Ishikawa (cell line): ENCODE measurements around the gene ABCC1.

ENCODE experiments used
- CEBPB ChIP-seq: IDR thresholded peaks from 2 replicates; pipeline ENCODE4 v1.6.1; 2012
- CREB1 ChIP-seq: IDR thresholded peaks from 2 replicates; pipeline ENCODE4 v1.6.1; 2012; ENCODE audit warnings: low read depth
- EGR1 ChIP-seq: IDR thresholded peaks from 2 replicates; pipeline ENCODE4 v1.6.1; 2012
- EP300 ChIP-seq: IDR thresholded peaks from 2 replicates; pipeline ENCODE4 v1.6.1; 2012; ENCODE audit warnings: borderline replicate concordance
- FOXM1 ChIP-seq: IDR thresholded peaks from 2 replicates; pipeline ENCODE4 v1.6.1; 2012; ENCODE audit warnings: low read depth, borderline replicate concordance
- MAX ChIP-seq: IDR thresholded peaks from 2 replicates; pipeline ENCODE4 v1.6.1; 2012
- NFIC ChIP-seq: IDR thresholded peaks from 2 replicates; pipeline ENCODE4 v1.6.1; 2012
- RAD21 ChIP-seq: IDR thresholded peaks from 2 replicates; pipeline ENCODE4 v1.6.1; 2012; ENCODE audit warnings: low read depth
- TAF1 ChIP-seq: IDR thresholded peaks from 2 replicates; pipeline ENCODE4 v1.6.1; 2012; ENCODE audit warnings: low read depth, mild to moderate bottlenecking
- TCF12 ChIP-seq: IDR thresholded peaks from 2 replicates; pipeline ENCODE4 v1.6.1; 2012; ENCODE audit warnings: low read depth
- TEAD4 ChIP-seq: IDR thresholded peaks from 2 replicates; pipeline ENCODE4 v1.6.1; 2012
- USF1 ChIP-seq: IDR thresholded peaks from 2 replicates; pipeline ENCODE4 v1.6.1; 2012
- YY1 ChIP-seq: IDR thresholded peaks from 2 replicates; pipeline ENCODE4 v1.6.1; 2012; ENCODE audit warnings: low read depth
- ZBTB7A ChIP-seq: IDR thresholded peaks from 2 replicates; pipeline ENCODE4 v1.6.1; 2012; ENCODE audit warnings: low read depth
- TF ChIP-seq, protein P1 (sequence below): IDR thresholded peaks from 2 replicates; pipeline ENCODE4 v1.6.1; 2012; ENCODE audit warnings: low read depth, mild to moderate bottlenecking

ABCC1 gene

DNA sequence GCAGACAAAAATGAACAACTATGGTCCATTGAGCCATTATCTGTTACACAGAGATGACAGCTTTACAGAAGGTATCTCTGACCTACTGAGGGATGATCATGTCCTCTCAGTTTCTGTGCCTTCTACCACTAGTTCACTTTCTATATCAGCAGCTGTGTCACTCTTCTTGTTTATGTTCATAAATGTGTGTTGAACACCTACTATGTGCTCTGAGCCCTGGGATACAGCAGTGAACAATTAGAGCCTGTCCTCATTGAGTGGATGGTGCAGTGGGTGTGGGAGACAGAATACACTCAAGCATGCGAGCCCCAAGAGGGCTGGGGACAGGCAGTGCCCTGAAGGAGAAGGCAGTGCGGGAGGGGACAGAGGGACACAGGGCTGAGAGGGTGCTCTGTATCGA, 181.8 kb downstream of the ABCC1 start:
- no peak for TF ChIP-seq MAX
- TF ChIP-seq EP300, result no peak
- TF ChIP-seq ZBTB7A, result no peak
- TF ChIP-seq, protein P1, sequence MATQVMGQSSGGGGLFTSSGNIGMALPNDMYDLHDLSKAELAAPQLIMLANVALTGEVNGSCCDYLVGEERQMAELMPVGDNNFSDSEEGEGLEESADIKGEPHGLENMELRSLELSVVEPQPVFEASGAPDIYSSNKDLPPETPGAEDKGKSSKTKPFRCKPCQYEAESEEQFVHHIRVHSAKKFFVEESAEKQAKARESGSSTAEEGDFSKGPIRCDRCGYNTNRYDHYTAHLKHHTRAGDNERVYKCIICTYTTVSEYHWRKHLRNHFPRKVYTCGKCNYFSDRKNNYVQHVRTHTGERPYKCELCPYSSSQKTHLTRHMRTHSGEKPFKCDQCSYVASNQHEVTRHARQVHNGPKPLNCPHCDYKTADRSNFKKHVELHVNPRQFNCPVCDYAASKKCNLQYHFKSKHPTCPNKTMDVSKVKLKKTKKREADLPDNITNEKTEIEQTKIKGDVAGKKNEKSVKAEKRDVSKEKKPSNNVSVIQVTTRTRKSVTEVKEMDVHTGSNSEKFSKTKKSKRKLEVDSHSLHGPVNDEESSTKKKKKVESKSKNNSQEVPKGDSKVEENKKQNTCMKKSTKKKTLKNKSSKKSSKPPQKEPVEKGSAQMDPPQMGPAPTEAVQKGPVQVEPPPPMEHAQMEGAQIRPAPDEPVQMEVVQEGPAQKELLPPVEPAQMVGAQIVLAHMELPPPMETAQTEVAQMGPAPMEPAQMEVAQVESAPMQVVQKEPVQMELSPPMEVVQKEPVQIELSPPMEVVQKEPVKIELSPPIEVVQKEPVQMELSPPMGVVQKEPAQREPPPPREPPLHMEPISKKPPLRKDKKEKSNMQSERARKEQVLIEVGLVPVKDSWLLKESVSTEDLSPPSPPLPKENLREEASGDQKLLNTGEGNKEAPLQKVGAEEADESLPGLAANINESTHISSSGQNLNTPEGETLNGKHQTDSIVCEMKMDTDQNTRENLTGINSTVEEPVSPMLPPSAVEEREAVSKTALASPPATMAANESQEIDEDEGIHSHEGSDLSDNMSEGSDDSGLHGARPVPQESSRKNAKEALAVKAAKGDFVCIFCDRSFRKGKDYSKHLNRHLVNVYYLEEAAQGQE, result no peak
- TF ChIP-seq USF1, result no peak
- TF ChIP-seq CREB1, result no peak
- TF ChIP-seq CEBPB, result no peak
- no peak for TF ChIP-seq FOXM1
- no peak for TF ChIP-seq TCF12

GRCh38 chr16:16131659-16132058, 182.2 kb downstream of the ABCC1 start:
- no peak for TF ChIP-seq NFIC

- TF ChIP-seq YY1 (no peak), ZBTB7A (no peak), RAD21 (no peak), TAF1 (no peak), EP300 (no peak), CREB1 (no peak), EGR1 (no peak), TEAD4 (no peak), MAX (no peak), USF1 (no peak), TCF12 (no peak)
- TF ChIP-seq, protein P1, result no peak
Measured at GRCh38 chr16:16133943-16134604, 184.7 kb downstream of the ABCC1 start.

DNA sequence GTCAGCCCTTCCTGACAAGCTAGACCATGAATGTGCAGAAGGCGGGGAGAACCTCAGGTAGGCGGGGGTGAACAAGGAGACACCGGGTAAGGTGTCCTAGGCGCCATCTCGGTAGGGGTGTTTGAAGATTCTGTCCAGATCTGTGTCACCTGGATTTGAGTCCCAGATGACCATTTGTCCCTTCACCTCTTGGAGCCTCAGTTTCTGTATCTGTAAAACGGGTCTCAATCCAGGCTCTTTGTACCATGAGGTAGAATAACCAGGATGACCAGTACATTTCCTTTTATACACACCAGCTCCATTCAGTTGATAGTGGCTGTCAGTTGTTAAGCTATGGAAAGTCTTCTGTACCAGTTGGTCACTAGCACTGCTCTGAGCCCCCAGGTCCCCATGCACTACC, 187.2 kb downstream of the ABCC1 start:
- TF ChIP-seq CEBPB, result no peak
- TF ChIP-seq TEAD4, result no peak
- no peak for TF ChIP-seq TCF12
- no peak for TF ChIP-seq NFIC
- no peak for TF ChIP-seq USF1
- TF ChIP-seq TAF1, result no peak
- TF ChIP-seq FOXM1, result no peak
- TF ChIP-seq, protein P1, result no peak
- TF ChIP-seq EGR1, result no peak
- no peak for TF ChIP-seq CREB1
- TF ChIP-seq YY1, result no peak

DNA sequence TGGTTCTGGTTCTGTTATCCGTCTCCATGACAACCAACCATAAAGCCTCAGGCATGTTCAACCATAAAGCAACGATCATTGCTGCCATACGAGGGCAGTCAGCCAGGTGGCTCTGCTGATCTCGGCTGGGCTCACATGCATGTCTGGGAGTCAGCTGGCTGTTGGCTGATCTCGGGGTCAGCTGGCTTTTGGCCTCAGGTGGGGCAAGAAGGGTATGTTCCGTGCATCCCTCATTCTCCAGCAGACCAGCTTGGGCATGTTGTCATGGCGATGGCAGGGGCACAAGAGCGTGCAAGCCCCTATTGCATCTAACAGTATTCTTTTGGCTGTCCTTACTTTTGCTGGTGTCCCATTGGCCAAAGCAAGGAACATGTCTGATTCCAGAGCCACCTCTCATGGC, 187.7 kb downstream of the ABCC1 start:
- TF ChIP-seq TCF12 (no peak), CREB1 (no peak), FOXM1 (no peak), MAX (no peak), YY1 (no peak), USF1 (no peak), CEBPB (no peak), EGR1 (no peak), NFIC (no peak), TEAD4 (no peak), RAD21 (no peak), ZBTB7A (no peak), TAF1 (no peak), EP300 (no peak)
- TF ChIP-seq, protein P1, result no peak
